A549 (cell line): ENCODE results near the gene LRFN5. TPM values are rescaled to one million over a fixed set of nuclear protein-coding genes. Genes with fewer than 3 reads are reported as not detected.

Experiments used
- ATAC-seq, 2 experiments: fragments of 200-7000 bp in 1 of 2; fragments of >200 bp in 1 of 2; cut with Nextera tagmentation in 1 of 2; cut with Tn5 transposase in 1 of 2; 3 replicates each; pipeline versions ENCODE4 v1.8.0 to v1.9.1; 2018 to 2020; ENCODE audit warnings: mild to moderate bottlenecking in 1 of 2, moderate library complexity in 1 of 2
- CTCF ChIA-PET: fragments of 300-600 bp; sonication (Branson Sonifier 250); formaldehyde crosslinking; extraction: SDS; loops from one replicate; lab custom pipeline; 2021; ENCODE audit warnings: antibody characterized with exemption, inconsistent platforms; lab: Yijun Ruan, JAX
- POLR2A ChIA-PET: fragments of 350-600 bp; formaldehyde crosslinking; extraction: SDS; loops from one replicate; lab custom pipeline; 2021; ENCODE audit warnings: antibody characterized with exemption, inconsistent platforms; lab: Yijun Ruan, JAX
- DNase-seq, 2 experiments: peaks; one replicate each; pipeline versions ENCODE4 v3.0.0 to v3.0.0-alpha.2; 2011 to 2016; ENCODE audit warnings: low read depth in 1 of 2, low spot score in 1 of 2
- FAIRE-seq: peaks from 2 replicates; lab custom pipeline; 2011; peaks lifted over from hg19 to GRCh38; lab: Jason Lieb, UNC
- H3K27ac ChIP-seq, 2 experiments: fragments of >200 bp; sonication (Bioruptor Twin); formaldehyde crosslinking; 3 replicates each; pipeline ENCODE4 v1.5.1; 2016 to 2017
- H3K4me1 ChIP-seq: fragments of >200 bp; sonication (Bioruptor Twin); formaldehyde crosslinking; 3 replicates; pipeline ENCODE4 v1.6.1; 2016
- H3K4me2 ChIP-seq: fragments of >200 bp; sonication (Bioruptor Twin); formaldehyde crosslinking; 3 replicates; pipeline ENCODE4 v1.6.1; 2016
- H3K4me3 ChIP-seq: fragments of >200 bp; sonication (Bioruptor Twin); formaldehyde crosslinking; 3 replicates; pipeline ENCODE4 v1.5.1; 2016
- H3K9me3 ChIP-seq: fragments of >200 bp; sonication (Bioruptor Twin); formaldehyde crosslinking; 3 replicates; pipeline ENCODE4 v1.6.1; 2016
- CBX2 ChIP-seq: fragments of 200-600 bp; sonication (generic); IDR thresholded peaks from 2 replicates; pipeline ENCODE4 v1.6.1; 2016; ENCODE audit warnings: low read depth, mild to moderate bottlenecking, borderline replicate concordance
- CEBPB ChIP-seq, 2 experiments: fragments of >200 bp in 1 of 2; sonication (Bioruptor Twin) in 1 of 2; formaldehyde crosslinking in 1 of 2; IDR thresholded peaks; 2 replicates each; pipeline ENCODE4 v1.6.1; 2012 to 2016
- CHD4 ChIP-seq: fragments of 200-600 bp; sonication (generic); IDR thresholded peaks from 2 replicates; pipeline ENCODE4 v1.6.1; 2016; ENCODE audit warnings: antibody characterized with exemption, mild to moderate bottlenecking, borderline replicate concordance
- EHMT2 ChIP-seq: fragments of 200-600 bp; sonication (generic); IDR thresholded peaks from 2 replicates; pipeline ENCODE4 v1.6.1; 2016; ENCODE audit warnings: antibody characterized with exemption, low read depth, mild to moderate bottlenecking, moderate library complexity
- EP300 ChIP-seq, 2 experiments: fragments of >200 bp; sonication (Bioruptor Twin); formaldehyde crosslinking; IDR thresholded peaks; 2 replicates in 1 of 2; 3 replicates in 1 of 2; pipeline ENCODE4 v1.6.1; 2016 to 2017
- FOSB ChIP-seq: fragments of 250-450 bp; sonication (Bioruptor Pico); IDR thresholded peaks from 2 replicates; pipeline ENCODE4 v1.5.0; 2020; ENCODE audit warnings: mild to moderate bottlenecking, moderate library complexity
- FOSL2 ChIP-seq, 2 experiments: fragments of 450-650 bp in 1 of 2; fragments of >200 bp in 1 of 2; sonication (Bioruptor Twin) in 1 of 2; formaldehyde crosslinking; IDR thresholded peaks; 2 replicates each; pipeline versions ENCODE4 v1.5.0 to v1.6.1; 2016 to 2020; ENCODE audit warnings: mild to moderate bottlenecking in 1 of 2, moderate library complexity in 1 of 2
- HEYL ChIP-seq: fragments of 250-450 bp; sonication (Bioruptor Pico); IDR thresholded peaks from 2 replicates; pipeline ENCODE4 v1.8.0; 2021; ENCODE audit warnings: mild to moderate bottlenecking, moderate library complexity
- HOXA7 ChIP-seq: fragments of 250-450 bp; sonication (Bioruptor Pico); IDR thresholded peaks from 2 replicates; pipeline ENCODE4 v1.5.0; 2020; ENCODE audit warnings: mild to moderate bottlenecking, moderate library complexity
- HOXB13 ChIP-seq: fragments of 250-450 bp; sonication (Bioruptor Pico); IDR thresholded peaks from 2 replicates; pipeline ENCODE4 v1.5.0; 2020; ENCODE audit warnings: low read depth, mild to moderate bottlenecking, moderate library complexity
- JUNB ChIP-seq: fragments of >200 bp; sonication (Bioruptor Twin); formaldehyde crosslinking; IDR thresholded peaks from 2 replicates; pipeline ENCODE4 v1.6.1; 2016
- KDM5A ChIP-seq: fragments of 200-600 bp; sonication (generic); IDR thresholded peaks from 2 replicates; pipeline ENCODE4 v1.6.1; 2016; ENCODE audit warnings: antibody characterized with exemption, mild to moderate bottlenecking
- MYC ChIP-seq: IDR thresholded peaks from 2 replicates; pipeline ENCODE4 v1.6.1; 2012; ENCODE audit warnings: mild to moderate bottlenecking, inconsistent platforms, low read length, improper control_type of control experiment, borderline replicate concordance
- NPAS2 ChIP-seq: fragments of 250-450 bp; sonication (Bioruptor Pico); IDR thresholded peaks from 2 replicates; pipeline ENCODE4 v1.8.0; 2022; ENCODE audit warnings: mild to moderate bottlenecking, moderate library complexity, borderline replicate concordance
- PHF8 ChIP-seq: fragments of 200-600 bp; sonication (generic); IDR thresholded peaks from 2 replicates; pipeline ENCODE4 v1.6.1; 2016; ENCODE audit warnings: low read depth, mild to moderate bottlenecking, antibody characterized with exemption, moderate library complexity, borderline replicate concordance
- POLR2AphosphoS2 ChIP-seq: conservative IDR thresholded peaks from 2 replicates; pipeline ENCODE4 v1.6.1; 2012; ENCODE audit warnings: low read length, improper control_type of control experiment, inconsistent platforms
- RAD21 ChIP-seq, 2 experiments: fragments of >200 bp in 1 of 2; sonication (Bioruptor Twin) in 1 of 2; formaldehyde crosslinking in 1 of 2; IDR thresholded peaks in 1 of 2; conservative IDR thresholded peaks in 1 of 2; 2 replicates in 1 of 2; 3 replicates in 1 of 2; pipeline ENCODE4 v1.6.1; 2012 to 2018; ENCODE audit warnings: inconsistent platforms in 1 of 2
- RNF2 ChIP-seq: fragments of 200-600 bp; sonication (generic); IDR thresholded peaks from 2 replicates; pipeline ENCODE4 v1.6.1; 2016; ENCODE audit warnings: low read depth, mild to moderate bottlenecking, antibody characterized with exemption, moderate library complexity, borderline replicate concordance
- SMC3 ChIP-seq: fragments of >200 bp; sonication (Bioruptor Twin); formaldehyde crosslinking; IDR thresholded peaks from 3 replicates; pipeline ENCODE4 v1.6.1; 2018; ENCODE audit warnings: inconsistent platforms
- SREBF2 ChIP-seq: fragments of 450-650 bp; IDR thresholded peaks from 2 replicates; pipeline ENCODE4 v1.6.1; 2014; ENCODE audit warnings: mild to moderate bottlenecking, moderate library complexity
- ZC3H11A ChIP-seq: fragments of 450-650 bp; IDR thresholded peaks from 2 replicates; pipeline ENCODE4 v1.6.1; 2014; ENCODE audit warnings: antibody characterized with exemption, mild to moderate bottlenecking
- ZFP36 ChIP-seq: fragments of 450-650 bp; IDR thresholded peaks from 2 replicates; pipeline ENCODE4 v1.6.1; 2014; ENCODE audit warnings: borderline replicate concordance; ENCODE audit not compliant: partially characterized antibody
- WGBS: methylation state at CpG from one replicate; pipeline ENCODE4 v1.1.6; 2017; ENCODE audit errors: missing lambda C conversion rate; 5-methylcytosine and 5-hydroxymethylcytosine counted together
- polyA plus RNA-seq, 4 experiments: library from polyadenylated mRNA; depleted of rRNA in 3 of 4; stranded (reverse); fragments of >200 nt; fragmentation: RNase III in 1 of 4; extraction: RNeasy Plus Mini Kit Qiagen cat#74134 plus additional on column Dnase treatment in 1 of 4; gene quantifications; 2 replicates in 3 of 4; 3 replicates in 1 of 4; pipeline ENCODE4 v1.2.3, GENCODE V29; 2011 to 2017
- TF ChIP-seq, protein P1 (sequence below): fragments of 250-450 bp; sonication (Bioruptor Pico); IDR thresholded peaks from 2 replicates; pipeline ENCODE4 v1.5.0; 2021; ENCODE audit warnings: mild to moderate bottlenecking, moderate library complexity, borderline replicate concordance
- TF ChIP-seq, protein P2 (sequence below): fragments of 250-450 bp; sonication (Bioruptor Pico); IDR thresholded peaks from 2 replicates; pipeline ENCODE4 v1.5.0; 2020; ENCODE audit warnings: low read depth, mild to moderate bottlenecking, moderate library complexity
- TF ChIP-seq, protein P3 (sequence below): fragments of >200 bp; sonication (Bioruptor Twin); formaldehyde crosslinking; IDR thresholded peaks from 3 replicates; pipeline ENCODE4 v1.5.1; 2016
- TF ChIP-seq, protein P4 (sequence below): IDR thresholded peaks from 2 replicates; pipeline ENCODE4 v1.6.1; 2012
- TF ChIP-seq, protein P5 (sequence below): fragments of 450-650 bp; IDR thresholded peaks from 2 replicates; pipeline ENCODE4 v1.6.1; 2014; ENCODE audit warnings: antibody characterized with exemption

LRFN5 gene
- polyA plus RNA-seq, 2 of the 4 experiments (the other 2 are of a cell fraction), result not detected

DNA sequence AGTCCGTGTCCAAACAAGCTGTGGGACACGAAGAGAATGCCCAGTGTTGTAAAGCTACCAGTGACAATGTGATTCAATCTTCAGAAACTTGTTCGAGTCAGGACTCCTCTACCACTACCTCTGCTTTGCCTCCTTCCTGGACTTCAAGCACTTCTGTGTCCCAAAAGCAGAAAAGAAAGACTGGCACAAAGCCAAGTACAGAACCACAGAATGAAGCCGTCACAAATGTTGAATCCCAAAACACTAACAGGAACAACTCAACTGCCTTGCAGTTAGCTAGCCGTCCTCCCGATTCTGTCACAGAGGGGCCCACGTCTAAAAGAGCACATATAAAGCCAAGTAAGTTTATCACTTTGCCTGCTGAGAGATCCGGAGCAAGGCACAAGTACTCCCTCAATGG, 284.9 kb downstream of the LRFN5 start:
- WGBS, result 39% methylated on average over 8 of the region's 8 CpGs
- no peaks in the 10 kb centered on the region for H3K4me1 ChIP-seq
- H3K4me2 ChIP-seq, result no peak overlapping the region
- ATAC-seq (no peak), DNase-seq (no peak), FAIRE-seq (no peak)
- no peak overlapping the region for H3K27ac ChIP-seq
- H3K4me3 ChIP-seq, result no peak overlapping the region
- no peaks in the 10 kb centered on the region for H3K9me3 ChIP-seq
- TF ChIP-seq SREBF2, result no peak
- no peak for TF ChIP-seq HOXA7 (CRISPR knock-in tag)
- TF ChIP-seq, protein P1, sequence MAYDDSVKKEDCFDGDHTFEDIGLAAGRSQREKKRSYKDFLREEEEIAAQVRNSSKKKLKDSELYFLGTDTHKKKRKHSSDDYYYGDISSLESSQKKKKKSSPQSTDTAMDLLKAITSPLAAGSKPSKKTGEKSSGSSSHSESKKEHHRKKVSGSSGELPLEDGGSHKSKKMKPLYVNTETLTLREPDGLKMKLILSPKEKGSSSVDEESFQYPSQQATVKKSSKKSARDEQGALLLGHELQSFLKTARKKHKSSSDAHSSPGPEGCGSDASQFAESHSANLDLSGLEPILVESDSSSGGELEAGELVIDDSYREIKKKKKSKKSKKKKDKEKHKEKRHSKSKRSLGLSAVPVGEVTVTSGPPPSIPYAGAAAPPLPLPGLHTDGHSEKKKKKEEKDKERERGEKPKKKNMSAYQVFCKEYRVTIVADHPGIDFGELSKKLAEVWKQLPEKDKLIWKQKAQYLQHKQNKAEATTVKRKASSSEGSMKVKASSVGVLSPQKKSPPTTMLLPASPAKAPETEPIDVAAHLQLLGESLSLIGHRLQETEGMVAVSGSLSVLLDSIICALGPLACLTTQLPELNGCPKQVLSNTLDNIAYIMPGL (CRISPR knock-in tag), result no peak
- TF ChIP-seq, protein P2, sequence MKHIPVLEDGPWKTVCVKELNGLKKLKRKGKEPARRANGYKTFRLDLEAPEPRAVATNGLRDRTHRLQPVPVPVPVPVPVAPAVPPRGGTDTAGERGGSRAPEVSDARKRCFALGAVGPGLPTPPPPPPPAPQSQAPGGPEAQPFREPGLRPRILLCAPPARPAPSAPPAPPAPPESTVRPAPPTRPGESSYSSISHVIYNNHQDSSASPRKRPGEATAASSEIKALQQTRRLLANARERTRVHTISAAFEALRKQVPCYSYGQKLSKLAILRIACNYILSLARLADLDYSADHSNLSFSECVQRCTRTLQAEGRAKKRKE, result no peak
- TF ChIP-seq POLR2AphosphoS2, result no peak
- TF ChIP-seq JUNB, result no peak
- TF ChIP-seq RNF2, result no peak
- TF ChIP-seq MYC, result no peak
- no peak for TF ChIP-seq SMC3
- TF ChIP-seq ZFP36, result no peak
- no peak for TF ChIP-seq HEYL
- TF ChIP-seq KDM5A, result no peak
- TF ChIP-seq CEBPB (IDR thresholded peaks at IDR 0.05), result no peak
- no peak for TF ChIP-seq EHMT2
- TF ChIP-seq, protein P3, sequence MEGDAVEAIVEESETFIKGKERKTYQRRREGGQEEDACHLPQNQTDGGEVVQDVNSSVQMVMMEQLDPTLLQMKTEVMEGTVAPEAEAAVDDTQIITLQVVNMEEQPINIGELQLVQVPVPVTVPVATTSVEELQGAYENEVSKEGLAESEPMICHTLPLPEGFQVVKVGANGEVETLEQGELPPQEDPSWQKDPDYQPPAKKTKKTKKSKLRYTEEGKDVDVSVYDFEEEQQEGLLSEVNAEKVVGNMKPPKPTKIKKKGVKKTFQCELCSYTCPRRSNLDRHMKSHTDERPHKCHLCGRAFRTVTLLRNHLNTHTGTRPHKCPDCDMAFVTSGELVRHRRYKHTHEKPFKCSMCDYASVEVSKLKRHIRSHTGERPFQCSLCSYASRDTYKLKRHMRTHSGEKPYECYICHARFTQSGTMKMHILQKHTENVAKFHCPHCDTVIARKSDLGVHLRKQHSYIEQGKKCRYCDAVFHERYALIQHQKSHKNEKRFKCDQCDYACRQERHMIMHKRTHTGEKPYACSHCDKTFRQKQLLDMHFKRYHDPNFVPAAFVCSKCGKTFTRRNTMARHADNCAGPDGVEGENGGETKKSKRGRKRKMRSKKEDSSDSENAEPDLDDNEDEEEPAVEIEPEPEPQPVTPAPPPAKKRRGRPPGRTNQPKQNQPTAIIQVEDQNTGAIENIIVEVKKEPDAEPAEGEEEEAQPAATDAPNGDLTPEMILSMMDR, result no peak
- no peak for TF ChIP-seq HOXB13 (CRISPR knock-in tag)
- TF ChIP-seq PHF8, result no peak
- no peak for TF ChIP-seq NPAS2 (CRISPR knock-in tag)
- TF ChIP-seq FOSL2 (IDR thresholded peaks at IDR 0.05), result no peak
- TF ChIP-seq FOSL2 (CRISPR knock-in tag; IDR thresholded peaks at IDR 0.05), result no peak
- POLR2A ChIA-PET, result no interaction called here
- CTCF ChIA-PET, result no interaction called here

DNA sequence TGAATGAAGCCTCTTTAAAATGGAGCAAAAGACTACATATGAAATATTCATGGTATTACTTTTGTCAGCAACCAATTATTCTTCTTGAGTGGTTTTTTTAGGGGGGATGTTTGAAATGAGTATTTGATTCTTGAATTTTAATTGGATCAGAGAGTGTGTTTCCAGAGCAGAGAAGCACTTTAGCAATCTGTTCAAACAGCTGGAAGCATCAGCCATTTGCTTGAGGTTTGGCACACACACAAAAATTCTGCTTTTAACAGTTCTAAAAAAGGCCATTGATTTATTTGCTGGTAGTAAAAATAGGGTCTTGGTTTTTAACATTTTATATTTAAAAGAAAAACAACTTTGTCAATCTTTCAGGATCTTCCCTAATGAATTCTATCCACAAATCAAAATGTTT, 292.7 kb downstream of the LRFN5 start:
- no peak overlapping the region for H3K27ac ChIP-seq
- no peak for DNase-seq
- POLR2A ChIA-PET, result no interaction called here
- no peak overlapping the region for H3K4me2 ChIP-seq
- CTCF ChIA-PET, result no interaction called here
- no peaks in the 10 kb centered on the region for H3K4me1 ChIP-seq
- H3K4me3 ChIP-seq, result no peak overlapping the region
- H3K9me3 ChIP-seq, result no peaks in the 10 kb centered on the region
- FAIRE-seq, result no peak
- no peak for ATAC-seq
- TF ChIP-seq, protein P4, sequence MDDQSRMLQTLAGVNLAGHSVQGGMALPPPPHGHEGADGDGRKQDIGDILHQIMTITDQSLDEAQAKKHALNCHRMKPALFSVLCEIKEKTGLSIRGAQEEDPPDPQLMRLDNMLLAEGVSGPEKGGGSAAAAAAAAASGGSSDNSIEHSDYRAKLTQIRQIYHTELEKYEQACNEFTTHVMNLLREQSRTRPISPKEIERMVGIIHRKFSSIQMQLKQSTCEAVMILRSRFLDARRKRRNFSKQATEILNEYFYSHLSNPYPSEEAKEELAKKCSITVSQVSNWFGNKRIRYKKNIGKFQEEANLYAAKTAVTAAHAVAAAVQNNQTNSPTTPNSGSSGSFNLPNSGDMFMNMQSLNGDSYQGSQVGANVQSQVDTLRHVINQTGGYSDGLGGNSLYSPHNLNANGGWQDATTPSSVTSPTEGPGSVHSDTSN, result no peak
- TF ChIP-seq, protein P1 (CRISPR knock-in tag), result no peak
- TF ChIP-seq FOSB (CRISPR knock-in tag) (no peak), NPAS2 (CRISPR knock-in tag) (no peak), RAD21 (conservative IDR thresholded peaks at IDR 0.05 in 1 of 2, IDR thresholded peaks at IDR 0.05 in 1 of 2) (no peak), CHD4 (no peak), HOXB13 (CRISPR knock-in tag) (no peak), EP300 (IDR thresholded peaks at IDR 0.05) (no peak), ZC3H11A (no peak), RNF2 (no peak), CBX2 (no peak)
- TF ChIP-seq, protein P5, sequence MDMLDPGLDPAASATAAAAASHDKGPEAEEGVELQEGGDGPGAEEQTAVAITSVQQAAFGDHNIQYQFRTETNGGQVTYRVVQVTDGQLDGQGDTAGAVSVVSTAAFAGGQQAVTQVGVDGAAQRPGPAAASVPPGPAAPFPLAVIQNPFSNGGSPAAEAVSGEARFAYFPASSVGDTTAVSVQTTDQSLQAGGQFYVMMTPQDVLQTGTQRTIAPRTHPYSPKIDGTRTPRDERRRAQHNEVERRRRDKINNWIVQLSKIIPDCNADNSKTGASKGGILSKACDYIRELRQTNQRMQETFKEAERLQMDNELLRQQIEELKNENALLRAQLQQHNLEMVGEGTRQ, result no peak
